A549 (cell line): ENCODE measurements around the gene LHX2. TPM values are rescaled to one million over a fixed set of nuclear protein-coding genes. Genes with fewer than 3 reads are reported as not detected.

Experiments
- ATAC-seq, 2 experiments: fragments of 200-7000 bp in 1 of 2; fragments of >200 bp in 1 of 2; cut with Nextera tagmentation in 1 of 2; cut with Tn5 transposase in 1 of 2; 3 replicates each; pipeline versions ENCODE4 v1.8.0 to v1.9.1; 2018 to 2020; ENCODE audit warnings: mild to moderate bottlenecking in 1 of 2, moderate library complexity in 1 of 2
- CTCF ChIA-PET: fragments of 300-600 bp; sonication (Branson Sonifier 250); formaldehyde crosslinking; extraction: SDS; loops from one replicate; lab custom pipeline; 2021; ENCODE audit warnings: antibody characterized with exemption, inconsistent platforms; lab: Yijun Ruan, JAX
- POLR2A ChIA-PET: fragments of 350-600 bp; formaldehyde crosslinking; extraction: SDS; loops from one replicate; lab custom pipeline; 2021; ENCODE audit warnings: antibody characterized with exemption, inconsistent platforms; lab: Yijun Ruan, JAX
- DNase-seq, 2 experiments: peaks; one replicate each; pipeline versions ENCODE4 v3.0.0 to v3.0.0-alpha.2; 2011 to 2016; ENCODE audit warnings: low read depth in 1 of 2, low spot score in 1 of 2
- FAIRE-seq: peaks from 2 replicates; lab custom pipeline; 2011; peaks lifted over from hg19 to GRCh38; lab: Jason Lieb, UNC
- H3K27ac ChIP-seq, 2 experiments: fragments of >200 bp; sonication (Bioruptor Twin); formaldehyde crosslinking; 3 replicates each; pipeline ENCODE4 v1.5.1; 2016 to 2017
- H3K4me1 ChIP-seq: fragments of >200 bp; sonication (Bioruptor Twin); formaldehyde crosslinking; 3 replicates; pipeline ENCODE4 v1.6.1; 2016
- H3K4me2 ChIP-seq: fragments of >200 bp; sonication (Bioruptor Twin); formaldehyde crosslinking; 3 replicates; pipeline ENCODE4 v1.6.1; 2016
- H3K4me3 ChIP-seq: fragments of >200 bp; sonication (Bioruptor Twin); formaldehyde crosslinking; 3 replicates; pipeline ENCODE4 v1.5.1; 2016
- H3K9me3 ChIP-seq: fragments of >200 bp; sonication (Bioruptor Twin); formaldehyde crosslinking; 3 replicates; pipeline ENCODE4 v1.6.1; 2016
- BHLHE40 ChIP-seq: IDR thresholded peaks from 2 replicates; pipeline ENCODE4 v1.6.1; 2012; ENCODE audit warnings: low read depth, low read length, inconsistent platforms
- CHD4 ChIP-seq: fragments of 200-600 bp; sonication (generic); IDR thresholded peaks from 2 replicates; pipeline ENCODE4 v1.6.1; 2016; ENCODE audit warnings: antibody characterized with exemption, mild to moderate bottlenecking, borderline replicate concordance
- HES2 ChIP-seq: fragments of >200 bp; sonication (Bioruptor Twin); formaldehyde crosslinking; IDR thresholded peaks from 2 replicates; pipeline ENCODE4 v1.6.1; 2016
- KDM5A ChIP-seq: fragments of 200-600 bp; sonication (generic); IDR thresholded peaks from 2 replicates; pipeline ENCODE4 v1.6.1; 2016; ENCODE audit warnings: antibody characterized with exemption, mild to moderate bottlenecking
- MAFK ChIP-seq: fragments of 450-650 bp; IDR thresholded peaks from 2 replicates; pipeline ENCODE4 v1.6.1; 2014; ENCODE audit not compliant: partially characterized antibody
- POLR2A ChIP-seq: IDR thresholded peaks from 2 replicates; pipeline ENCODE4 v1.6.1; 2012; ENCODE audit warnings: mild to moderate bottlenecking, low read length
- POLR2AphosphoS2 ChIP-seq: conservative IDR thresholded peaks from 2 replicates; pipeline ENCODE4 v1.6.1; 2012; ENCODE audit warnings: low read length, improper control_type of control experiment, inconsistent platforms
- RAD21 ChIP-seq, 2 experiments: fragments of >200 bp in 1 of 2; sonication (Bioruptor Twin) in 1 of 2; formaldehyde crosslinking in 1 of 2; IDR thresholded peaks in 1 of 2; conservative IDR thresholded peaks in 1 of 2; 2 replicates in 1 of 2; 3 replicates in 1 of 2; pipeline ENCODE4 v1.6.1; 2012 to 2018; ENCODE audit warnings: inconsistent platforms in 1 of 2
- RARB ChIP-seq: fragments of 250-450 bp; sonication (Bioruptor Pico); IDR thresholded peaks from 2 replicates; pipeline ENCODE4 v1.8.0; 2021; ENCODE audit warnings: mild to moderate bottlenecking, moderate library complexity
- WGBS: methylation state at CpG from one replicate; pipeline ENCODE4 v1.1.6; 2017; ENCODE audit errors: missing lambda C conversion rate; 5-methylcytosine and 5-hydroxymethylcytosine counted together
- polyA plus RNA-seq, 4 experiments: library from polyadenylated mRNA; depleted of rRNA in 3 of 4; stranded (reverse); fragments of >200 nt; fragmentation: RNase III in 1 of 4; extraction: RNeasy Plus Mini Kit Qiagen cat#74134 plus additional on column Dnase treatment in 1 of 4; gene quantifications; 2 replicates in 3 of 4; 3 replicates in 1 of 4; pipeline ENCODE4 v1.2.3, GENCODE V29; 2011 to 2017
- TF ChIP-seq, protein P1 (sequence below): IDR thresholded peaks from 2 replicates; pipeline ENCODE4 v1.6.1; 2012
- TF ChIP-seq, protein P2 (sequence below): fragments of 200-600 bp; sonication (generic); IDR thresholded peaks from 2 replicates; pipeline ENCODE4 v1.6.1; 2016; ENCODE audit warnings: antibody characterized with exemption, mild to moderate bottlenecking, moderate library complexity
- TF ChIP-seq, protein P3 (sequence below): fragments of 150-350 bp; IDR thresholded peaks from 2 replicates; pipeline ENCODE4 v1.6.1; 2014; ENCODE audit warnings: low read depth, mild to moderate bottlenecking, low read length
- TF ChIP-seq, protein P4 (sequence below): fragments of 250-450 bp; sonication (Bioruptor Pico); IDR thresholded peaks from 2 replicates; pipeline ENCODE4 v1.5.0; 2020; ENCODE audit warnings: low read depth, mild to moderate bottlenecking, moderate library complexity

LHX2 gene
- polyA plus RNA-seq, 2 of the 4 experiments (the other 2 are of a cell fraction), result 2.4 to 4.4 TPM

- TF ChIP-seq, protein P1, sequence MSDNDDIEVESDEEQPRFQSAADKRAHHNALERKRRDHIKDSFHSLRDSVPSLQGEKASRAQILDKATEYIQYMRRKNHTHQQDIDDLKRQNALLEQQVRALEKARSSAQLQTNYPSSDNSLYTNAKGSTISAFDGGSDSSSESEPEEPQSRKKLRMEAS, result no peak
- TF ChIP-seq KDM5A, result no peak
- no peak for TF ChIP-seq POLR2AphosphoS2
- TF ChIP-seq, all 56 proteins: peak for 0
- WGBS, result 88% methylated on average over 54 of the region's 64 CpGs
- no peak overlapping the region for H3K4me3 ChIP-seq
- no peaks in the 10 kb centered on the region for H3K4me1 ChIP-seq
- no peak for ATAC-seq
- ChIA-PET CTCF (interaction anchor here (1.4 kb wide), 1 partner anchor 23 kb away, joined by 5 read pairs; no protein-coding TSS in a partner anchor), POLR2A (no interaction called here)
- no peaks in the 10 kb centered on the region for H3K9me3 ChIP-seq
- DNase-seq, result no peak
- FAIRE-seq, result no peak
- no peak overlapping the region for H3K27ac ChIP-seq
- H3K4me2 ChIP-seq, result no peak overlapping the region
These were observed 6.6 kb downstream of the LHX2 start for GRCh38 chr9:124017929-124018729.

GRCh38 chr9:124018730-124019697, 7.4 kb downstream of the LHX2 start:
- Histone ChIP-seq H3K4me1 (no peaks in the 10 kb centered on the region), H3K4me3 (no peak overlapping the region), H3K9me3 (no peaks in the 10 kb centered on the region), H3K27ac (no peak overlapping the region), H3K4me2 (no peak overlapping the region)
- ATAC-seq (no peak), DNase-seq (no peak), FAIRE-seq (no peak)
- ChIA-PET POLR2A (no interaction called here), CTCF (interaction anchor here (0.8 to 1.5 kb wide), 3 partner anchors 20 to 22 kb away, joined by 3 to 5 read pairs (median 4); no protein-coding TSS in a partner anchor)
- TF ChIP-seq CHD4 (no peak), RAD21 (conservative IDR thresholded peaks at IDR 0.05 in 1 of 2, IDR thresholded peaks at IDR 0.05 in 1 of 2) (no peak), HES2 (no peak), BHLHE40 (no peak)
- TF ChIP-seq, protein P2, sequence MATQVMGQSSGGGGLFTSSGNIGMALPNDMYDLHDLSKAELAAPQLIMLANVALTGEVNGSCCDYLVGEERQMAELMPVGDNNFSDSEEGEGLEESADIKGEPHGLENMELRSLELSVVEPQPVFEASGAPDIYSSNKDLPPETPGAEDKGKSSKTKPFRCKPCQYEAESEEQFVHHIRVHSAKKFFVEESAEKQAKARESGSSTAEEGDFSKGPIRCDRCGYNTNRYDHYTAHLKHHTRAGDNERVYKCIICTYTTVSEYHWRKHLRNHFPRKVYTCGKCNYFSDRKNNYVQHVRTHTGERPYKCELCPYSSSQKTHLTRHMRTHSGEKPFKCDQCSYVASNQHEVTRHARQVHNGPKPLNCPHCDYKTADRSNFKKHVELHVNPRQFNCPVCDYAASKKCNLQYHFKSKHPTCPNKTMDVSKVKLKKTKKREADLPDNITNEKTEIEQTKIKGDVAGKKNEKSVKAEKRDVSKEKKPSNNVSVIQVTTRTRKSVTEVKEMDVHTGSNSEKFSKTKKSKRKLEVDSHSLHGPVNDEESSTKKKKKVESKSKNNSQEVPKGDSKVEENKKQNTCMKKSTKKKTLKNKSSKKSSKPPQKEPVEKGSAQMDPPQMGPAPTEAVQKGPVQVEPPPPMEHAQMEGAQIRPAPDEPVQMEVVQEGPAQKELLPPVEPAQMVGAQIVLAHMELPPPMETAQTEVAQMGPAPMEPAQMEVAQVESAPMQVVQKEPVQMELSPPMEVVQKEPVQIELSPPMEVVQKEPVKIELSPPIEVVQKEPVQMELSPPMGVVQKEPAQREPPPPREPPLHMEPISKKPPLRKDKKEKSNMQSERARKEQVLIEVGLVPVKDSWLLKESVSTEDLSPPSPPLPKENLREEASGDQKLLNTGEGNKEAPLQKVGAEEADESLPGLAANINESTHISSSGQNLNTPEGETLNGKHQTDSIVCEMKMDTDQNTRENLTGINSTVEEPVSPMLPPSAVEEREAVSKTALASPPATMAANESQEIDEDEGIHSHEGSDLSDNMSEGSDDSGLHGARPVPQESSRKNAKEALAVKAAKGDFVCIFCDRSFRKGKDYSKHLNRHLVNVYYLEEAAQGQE, result no peak
- TF ChIP-seq, protein P1, result no peak
- TF ChIP-seq, protein P3, sequence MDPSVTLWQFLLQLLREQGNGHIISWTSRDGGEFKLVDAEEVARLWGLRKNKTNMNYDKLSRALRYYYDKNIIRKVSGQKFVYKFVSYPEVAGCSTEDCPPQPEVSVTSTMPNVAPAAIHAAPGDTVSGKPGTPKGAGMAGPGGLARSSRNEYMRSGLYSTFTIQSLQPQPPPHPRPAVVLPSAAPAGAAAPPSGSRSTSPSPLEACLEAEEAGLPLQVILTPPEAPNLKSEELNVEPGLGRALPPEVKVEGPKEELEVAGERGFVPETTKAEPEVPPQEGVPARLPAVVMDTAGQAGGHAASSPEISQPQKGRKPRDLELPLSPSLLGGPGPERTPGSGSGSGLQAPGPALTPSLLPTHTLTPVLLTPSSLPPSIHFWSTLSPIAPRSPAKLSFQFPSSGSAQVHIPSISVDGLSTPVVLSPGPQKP, result no peak
- WGBS, result 90% methylated on average over 21 of the region's 21 CpGs

- ChIA-PET POLR2A (no interaction called here), CTCF (interaction anchor here (0.6 to 1.5 kb wide), 2 partner anchors 11 to 19 kb away, joined by 3 read pairs; no protein-coding TSS in a partner anchor)
- 82% methylated on average over 15 of the region's 15 CpGs for whole genome bisulfite sequencing
- H3K9me3 ChIP-seq, result no peaks in the 10 kb centered on the region
- H3K4me1 ChIP-seq, result no peaks in the 10 kb centered on the region
- H3K27ac ChIP-seq, result no peak overlapping the region
- TF ChIP-seq, protein P2, result no peak
- TF ChIP-seq, protein P4, sequence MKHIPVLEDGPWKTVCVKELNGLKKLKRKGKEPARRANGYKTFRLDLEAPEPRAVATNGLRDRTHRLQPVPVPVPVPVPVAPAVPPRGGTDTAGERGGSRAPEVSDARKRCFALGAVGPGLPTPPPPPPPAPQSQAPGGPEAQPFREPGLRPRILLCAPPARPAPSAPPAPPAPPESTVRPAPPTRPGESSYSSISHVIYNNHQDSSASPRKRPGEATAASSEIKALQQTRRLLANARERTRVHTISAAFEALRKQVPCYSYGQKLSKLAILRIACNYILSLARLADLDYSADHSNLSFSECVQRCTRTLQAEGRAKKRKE (CRISPR knock-in tag), result no peak
- TF ChIP-seq MAFK, result no peak
- no peak for TF ChIP-seq RARB (CRISPR knock-in tag)
- no peak for TF ChIP-seq POLR2A
- no peak for TF ChIP-seq RAD21 (conservative IDR thresholded peaks at IDR 0.05 in 1 of 2, IDR thresholded peaks at IDR 0.05 in 1 of 2)
- H3K4me3 ChIP-seq, result no peak overlapping the region
- no peak overlapping the region for H3K4me2 ChIP-seq
- FAIRE-seq (no peak), DNase-seq (no peak), ATAC-seq (no peak)
These were observed 8.4 kb downstream of the LHX2 start for GRCh38 chr9:124019771-124020519.
